ENCODE results near the gene MYH6.
A peak's percentile ranks its signal among the peaks of the same experiment; 100 is the strongest.
"Not testable (repeated sequence)": the region's sequence is repeated elsewhere in the genome, so short reads cannot be mapped to it uniquely, and the experiment has no call there.

Gene MYH6

DNA sequence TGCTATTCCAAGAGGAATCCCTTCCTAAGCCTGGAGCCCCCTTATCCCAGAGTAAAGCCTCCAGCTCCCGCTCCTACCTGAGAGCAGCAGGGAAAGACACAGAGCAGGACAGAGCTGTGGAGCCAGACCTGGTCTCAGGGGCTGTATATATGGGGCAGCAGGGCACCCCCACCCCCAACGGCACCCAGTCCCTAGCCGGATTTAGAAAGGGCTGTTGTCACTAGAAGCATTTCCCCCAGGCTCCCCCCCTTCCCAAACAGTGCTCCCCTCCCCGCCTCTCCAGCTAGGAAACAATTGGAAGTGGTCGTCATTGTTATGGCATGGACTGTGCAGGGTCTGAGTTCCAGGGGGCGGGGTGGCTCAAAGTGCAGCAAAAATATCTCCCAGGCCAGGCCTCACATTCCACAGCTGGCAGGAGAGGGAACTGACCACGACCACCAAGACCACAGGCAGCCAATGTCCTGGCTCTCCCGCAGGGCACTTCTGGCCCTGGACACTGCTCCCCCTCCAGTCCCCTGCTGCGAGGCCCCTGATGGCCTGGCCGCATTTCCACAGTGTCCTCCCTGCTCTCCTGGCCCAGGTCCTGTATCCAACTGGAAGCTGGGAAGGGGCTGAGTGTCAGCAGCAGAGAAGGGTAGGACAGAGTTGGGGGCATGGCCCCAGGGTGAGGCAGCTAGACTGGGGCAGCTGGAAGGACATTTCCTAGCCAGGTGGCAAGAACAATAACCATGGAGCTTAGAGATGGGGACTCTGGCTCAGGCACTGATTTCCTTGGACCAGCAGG lies 27.7 kb upstream of the MYH6 start, which contains the start of gene MYH7:
Gene MYH7, minus strand, starts transcription at position 118 of the 784 bp plus-strand sequence. CDS start 1,928 bp downstream, outside the sequence.
- no peak for DNase-seq

DNA sequence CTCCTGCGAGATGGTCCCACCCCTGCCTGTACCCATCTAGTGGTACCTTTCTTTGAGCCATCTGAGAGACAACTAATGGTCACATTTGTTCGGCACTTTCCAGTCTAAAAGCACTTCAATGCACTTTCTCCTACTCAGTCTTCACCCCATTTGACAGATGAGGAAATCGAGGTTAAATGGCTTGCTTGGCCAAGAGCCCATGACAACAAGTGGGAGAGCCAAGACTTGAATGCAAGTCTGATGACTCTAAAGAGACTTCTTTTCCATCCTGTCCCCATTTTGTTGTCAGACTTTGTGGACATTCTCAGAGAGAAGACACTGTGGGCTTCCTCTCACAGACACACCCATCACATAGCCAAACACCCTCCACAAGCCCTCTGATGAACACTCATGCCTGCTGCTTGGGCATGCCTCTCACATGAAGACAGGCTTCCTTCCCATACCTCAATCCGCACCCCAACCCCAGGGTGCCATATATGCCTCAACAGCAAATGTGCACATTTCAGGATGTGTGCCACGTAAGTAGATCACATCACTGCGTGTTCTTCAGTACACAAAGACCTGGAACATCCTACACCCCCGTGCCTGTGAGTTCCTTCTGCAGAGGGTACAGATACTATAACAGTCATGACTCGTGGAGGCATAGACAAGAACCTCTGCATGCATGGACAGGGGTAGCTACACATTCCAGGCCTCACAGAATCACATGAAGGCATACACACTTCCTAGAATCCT lies 26.6 kb upstream of the MYH6 start:
- no peak for DNase-seq

DNA sequence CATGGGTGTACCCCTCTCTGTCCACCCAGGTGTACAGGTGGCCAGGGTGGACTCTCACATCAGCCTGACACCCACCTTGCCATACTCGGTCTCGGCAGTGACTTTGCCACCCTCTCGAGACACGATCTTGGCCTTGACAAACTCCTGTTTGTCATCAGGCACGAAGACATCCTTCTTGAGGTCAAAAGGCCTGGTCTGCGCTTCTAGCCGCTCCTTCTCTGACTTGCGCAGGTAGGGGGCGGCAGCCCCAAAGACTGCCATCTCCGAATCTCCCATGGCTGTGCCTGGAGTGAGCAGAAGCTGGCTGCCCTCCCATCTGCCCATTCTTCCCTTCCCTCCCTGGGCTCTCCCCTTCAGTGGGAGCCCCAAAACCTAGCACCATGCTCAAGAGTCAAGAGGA lies 25.4 kb upstream of the MYH6 start:
- no peak for DNase-seq

DNA sequence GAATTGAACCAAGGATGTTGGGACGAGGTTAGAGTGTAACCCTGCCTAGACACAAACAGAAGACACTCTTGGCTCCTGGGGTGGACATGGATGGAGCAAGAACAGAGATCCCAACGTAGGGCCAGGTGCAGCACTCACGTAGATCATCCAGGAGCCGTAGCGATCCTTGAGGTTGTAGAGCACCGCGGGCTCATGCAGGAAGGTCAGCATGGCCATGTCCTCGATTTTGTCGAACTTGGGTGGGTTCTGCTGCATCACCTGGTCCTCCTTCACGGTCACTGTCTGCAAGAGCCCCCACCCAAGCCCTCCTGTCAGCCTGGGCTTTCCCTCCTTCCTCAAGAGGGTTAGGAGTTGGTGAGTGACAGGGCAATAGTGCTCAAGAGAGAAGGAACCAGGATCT lies 24.9 kb upstream of the MYH6 start:
- no peak for DNase-seq

DNA sequence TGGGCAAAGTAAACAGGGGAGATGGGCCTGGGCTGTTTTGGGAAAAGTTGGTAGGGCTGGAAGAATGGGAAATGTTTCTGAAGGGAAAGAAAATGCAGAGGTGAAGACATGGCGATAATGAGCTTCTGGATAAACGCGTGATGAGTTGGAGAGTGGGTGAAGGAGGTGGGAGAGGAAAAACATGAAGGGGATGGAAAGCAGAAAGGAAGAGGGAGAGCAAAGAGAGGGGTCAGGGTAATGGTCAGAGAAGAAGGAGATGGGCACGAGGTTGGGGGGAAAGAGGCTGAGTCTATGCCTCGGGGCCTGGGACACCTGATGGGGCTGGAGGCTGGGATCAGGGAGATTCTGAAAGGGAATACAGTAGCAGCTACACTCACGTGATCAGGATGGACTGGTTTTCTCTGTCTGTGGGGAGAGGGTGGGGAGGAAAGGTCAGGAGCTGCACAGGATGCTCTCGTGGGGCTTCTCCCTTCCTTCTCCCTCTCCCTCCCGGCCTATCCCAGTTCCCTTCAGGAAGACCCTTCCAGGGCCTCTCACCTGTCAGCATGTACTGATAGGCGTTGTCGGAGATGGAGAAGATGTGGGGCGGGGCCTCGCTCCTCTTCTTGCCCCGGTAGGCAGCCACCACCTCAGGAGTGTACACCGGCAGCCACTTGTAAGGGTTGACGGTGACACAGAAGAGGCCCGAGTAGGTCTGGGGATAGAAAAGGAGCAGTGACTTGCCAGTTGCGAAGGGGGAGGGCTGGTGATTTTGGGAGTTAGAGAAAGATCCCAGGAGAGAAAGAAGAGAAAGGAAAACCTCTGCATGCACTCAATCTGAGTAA lies 24.2 kb upstream of the MYH6 start:
- no peak for DNase-seq

DNA sequence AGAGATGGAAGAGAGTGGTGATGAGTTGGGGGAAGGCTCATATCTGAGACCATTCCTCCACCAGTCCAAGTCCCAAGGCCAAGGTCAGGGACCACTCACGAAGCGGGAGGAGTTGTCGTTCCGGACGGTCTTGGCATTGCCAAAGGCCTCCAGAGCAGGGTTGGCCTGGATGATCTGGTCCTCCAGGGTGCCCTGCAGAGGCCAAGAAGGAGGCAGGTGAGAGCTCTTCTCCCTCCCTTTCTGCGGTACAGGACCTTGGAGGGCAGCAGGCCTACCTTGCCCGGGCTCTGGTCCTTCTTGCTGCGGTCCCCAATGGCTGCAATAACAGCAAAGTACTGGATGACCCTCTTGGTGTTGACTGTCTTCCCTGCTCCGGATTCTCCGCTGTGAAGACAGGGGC lies 23.4 kb upstream of the MYH6 start:
- no peak for DNase-seq

DNA sequence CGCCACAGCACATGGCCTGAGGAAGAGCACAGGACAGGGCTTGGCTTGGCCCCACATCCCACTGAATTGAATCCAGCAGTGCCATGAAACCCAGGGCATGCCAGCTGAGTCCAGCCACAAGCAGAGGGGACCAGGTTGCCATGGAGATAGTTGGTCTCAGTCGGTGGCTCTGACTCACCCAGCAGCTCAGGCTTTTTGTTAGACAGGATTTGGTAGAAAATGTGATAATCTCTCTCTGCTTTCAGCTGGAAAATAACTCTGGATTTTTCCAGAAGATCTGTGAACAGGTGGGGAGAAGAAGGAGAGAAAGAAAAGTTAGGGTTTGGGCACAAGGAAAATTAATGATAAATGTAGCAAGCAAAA lies 22.6 kb upstream of the MYH6 start:
- DNase-seq: no peak

DNA sequence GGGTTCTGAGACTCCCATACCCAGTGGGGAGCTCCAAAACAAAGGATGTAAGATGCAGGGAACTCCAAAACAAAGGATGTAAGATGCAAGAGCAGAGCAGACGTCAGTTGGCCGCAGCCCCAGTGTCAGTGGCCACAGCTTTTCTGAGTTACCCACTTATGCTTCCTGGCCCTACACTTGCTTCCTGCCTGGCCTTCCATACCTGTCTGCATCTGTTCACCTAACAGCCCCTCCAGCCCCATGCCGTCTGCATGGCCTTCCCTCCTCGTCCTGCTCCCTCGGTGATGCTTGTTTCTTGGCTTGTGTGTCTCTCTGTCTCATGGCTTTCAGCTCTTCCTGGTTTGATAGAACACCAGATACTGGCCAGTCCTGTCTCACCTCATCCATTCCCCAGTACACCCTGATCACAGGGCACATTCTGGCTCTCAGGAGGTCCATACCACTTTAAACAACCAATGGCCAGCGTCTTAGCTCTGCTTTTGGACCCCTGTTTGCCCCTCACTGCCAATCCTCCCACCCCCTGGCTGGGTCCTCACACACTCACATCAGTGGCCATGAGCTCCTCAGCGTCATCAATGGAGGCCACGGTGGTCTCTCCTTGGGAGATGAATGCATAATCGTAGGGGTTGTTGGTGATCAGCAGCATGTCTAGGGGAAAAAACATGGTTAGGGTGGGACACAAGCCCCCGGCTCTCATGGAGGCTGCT lies 22.1 kb upstream of the MYH6 start:
- DNase-seq: no peak

DNA sequence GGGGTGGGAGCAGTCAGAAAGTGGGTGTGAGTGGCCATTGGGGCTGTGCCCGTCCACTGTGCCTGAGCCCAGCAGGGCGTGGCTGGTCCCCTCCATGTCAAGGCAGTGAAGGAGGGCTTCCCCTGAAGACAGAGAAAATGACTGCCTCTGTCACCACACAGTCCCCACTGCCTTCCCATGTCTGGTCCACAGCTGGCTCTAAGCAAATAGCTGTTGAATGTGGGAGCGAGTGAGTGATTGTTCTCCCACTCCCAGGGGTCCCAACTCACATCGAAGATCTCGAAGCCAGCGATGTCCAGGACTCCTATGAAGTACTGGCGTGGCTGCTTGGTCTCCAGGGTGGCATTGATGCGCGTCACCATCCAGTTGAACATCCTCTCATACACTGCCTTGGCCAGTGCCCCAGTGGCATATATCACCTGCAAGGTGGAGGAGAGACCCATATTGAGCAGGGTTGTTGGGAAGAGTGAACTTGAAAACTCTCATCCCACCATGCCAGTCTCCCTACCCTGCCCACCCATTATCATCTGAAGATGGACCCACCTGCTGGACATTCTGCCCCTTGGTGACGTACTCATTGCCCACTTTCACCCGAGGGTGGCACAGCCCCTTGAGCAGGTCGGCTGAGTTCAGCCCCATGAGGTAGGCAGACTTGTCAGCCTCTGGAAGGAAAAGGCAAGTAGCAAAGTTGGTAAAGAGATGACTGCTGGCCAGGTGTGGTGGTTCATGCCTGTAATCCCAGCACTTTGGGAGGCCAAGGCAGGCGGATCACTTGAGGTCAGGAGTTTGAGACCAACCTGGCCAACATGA lies 20.8 kb upstream of the MYH6 start:
- no peak for DNase-seq

DNA sequence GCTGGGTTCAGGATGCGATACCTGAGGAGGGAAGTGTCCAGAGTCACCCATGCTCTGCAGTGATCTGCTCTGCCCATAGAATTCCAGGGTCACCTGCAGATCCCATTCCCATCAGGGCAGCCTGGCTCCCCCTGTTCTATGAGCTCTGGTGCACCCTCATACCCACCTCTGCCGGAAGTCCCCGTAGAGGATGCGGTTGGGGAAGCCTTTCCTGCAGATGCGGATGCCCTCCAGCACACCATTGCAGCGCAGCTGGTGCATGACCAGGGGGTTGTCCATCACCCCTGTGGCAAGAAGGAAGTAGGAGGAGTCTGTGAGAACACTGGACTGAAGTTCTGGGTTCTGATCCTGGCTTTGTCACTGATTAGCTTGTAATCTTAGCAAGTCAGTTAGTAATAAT lies 17.7 kb upstream of the MYH6 start:
- DNase-seq: not testable (repeated sequence)

DNA sequence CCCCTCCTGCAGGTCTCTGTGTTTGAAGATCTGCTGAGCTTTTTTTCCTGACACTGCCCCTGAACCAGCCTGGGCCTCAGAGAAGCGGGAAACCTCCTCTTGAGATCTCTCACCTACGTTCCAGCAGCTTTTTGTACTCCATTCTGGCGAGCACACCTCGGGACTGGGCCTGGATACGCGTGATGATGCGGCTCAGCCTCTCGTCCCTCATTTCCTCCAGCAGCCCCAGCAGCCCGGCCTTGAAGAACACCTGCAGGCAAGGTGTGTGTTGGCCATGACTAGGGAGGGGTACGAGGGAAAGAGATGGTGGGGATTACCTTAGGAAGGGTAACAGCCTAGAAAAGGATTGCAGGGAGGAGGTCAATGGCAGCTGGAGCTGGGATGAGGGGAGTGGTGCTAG lies 17.1 kb upstream of the MYH6 start:
- DNase-seq: no peak

DNA sequence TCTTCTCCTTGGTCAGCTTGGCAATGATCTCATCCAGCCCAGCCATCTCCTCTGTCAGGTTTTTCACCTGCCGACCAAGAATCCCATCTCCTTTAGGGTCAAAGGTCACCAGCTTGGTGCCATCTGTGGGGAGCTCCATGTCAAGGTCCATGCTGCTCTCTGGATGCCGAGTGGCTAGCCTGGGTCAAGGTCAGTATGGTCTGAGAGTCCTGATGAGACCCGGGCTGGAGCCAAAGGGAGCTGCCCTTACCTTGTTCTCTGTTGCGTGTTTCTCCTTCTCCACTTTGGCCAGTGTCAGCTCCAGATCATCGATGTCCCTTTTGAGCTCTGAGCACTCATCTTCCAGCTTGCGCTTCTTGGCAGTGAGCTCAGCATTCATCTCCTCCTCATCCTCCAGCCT lies 15.6 kb upstream of the MYH6 start:
- DNase-seq: no peak

DNA sequence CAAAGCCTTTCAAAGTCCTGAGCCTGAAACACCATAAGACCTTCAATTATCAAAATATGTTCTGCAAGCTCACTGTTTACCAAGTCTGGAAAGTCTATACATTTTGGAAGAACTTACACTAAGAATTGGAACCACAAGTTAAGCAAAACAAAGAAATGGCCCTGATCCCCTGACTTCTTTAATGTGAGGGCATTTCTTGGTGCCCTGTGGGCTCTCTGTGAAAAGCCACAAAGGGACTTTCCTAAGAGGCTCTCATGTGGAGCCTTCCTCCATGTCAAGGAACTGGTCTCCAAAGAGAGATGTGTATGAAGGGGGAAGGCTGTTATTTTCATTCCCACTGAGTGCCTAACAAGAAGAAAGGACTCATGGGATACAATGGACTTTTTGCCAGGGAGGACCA lies 13.5 kb upstream of the MYH6 start:
- DNase-seq: peak in 1 of 5 donors; percentile 68

DNA sequence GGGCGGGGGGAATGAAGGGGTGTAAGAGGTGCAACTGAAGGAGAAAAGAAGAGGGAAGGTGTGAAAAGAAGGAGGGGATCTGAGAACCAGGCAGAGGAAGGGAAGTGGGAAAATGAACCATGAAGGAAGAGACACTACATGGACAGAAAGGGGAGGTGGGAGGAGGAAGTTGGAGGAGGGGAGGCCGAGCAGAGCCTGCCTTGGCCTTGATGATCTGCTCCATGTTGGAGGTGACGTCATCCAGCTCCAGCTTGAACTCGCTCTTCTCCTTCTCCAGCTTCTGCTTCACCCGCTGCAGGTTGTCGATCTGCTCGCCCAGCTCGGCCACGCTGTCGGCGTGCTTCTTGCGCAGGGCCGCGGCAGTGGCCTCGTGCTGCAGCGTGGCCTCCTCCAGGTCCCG lies 11.6 kb upstream of the MYH6 start:
- not testable (repeated sequence) for DNase-seq

DNA sequence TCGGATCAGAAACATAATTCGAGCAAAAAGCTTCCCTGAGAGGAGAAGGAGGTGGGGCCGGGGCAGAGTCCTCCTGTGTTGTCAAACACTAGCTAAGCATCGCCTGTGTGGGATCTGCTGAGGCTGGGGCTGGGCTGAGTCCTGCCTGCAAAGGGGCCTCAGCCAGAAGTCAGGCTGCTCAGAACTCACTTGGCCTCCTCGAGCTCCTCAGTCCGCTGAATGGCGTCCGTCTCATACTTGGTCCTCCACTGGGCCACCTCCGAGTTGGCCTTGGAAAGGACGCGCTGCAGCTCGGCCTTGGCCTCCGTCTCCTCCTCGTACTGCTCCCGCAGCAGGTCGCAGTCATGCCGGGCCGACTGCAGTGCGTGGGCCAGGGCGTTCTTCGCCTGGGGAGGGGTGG lies 9.9 kb upstream of the MYH6 start:
- DNase-seq: no peak

DNA sequence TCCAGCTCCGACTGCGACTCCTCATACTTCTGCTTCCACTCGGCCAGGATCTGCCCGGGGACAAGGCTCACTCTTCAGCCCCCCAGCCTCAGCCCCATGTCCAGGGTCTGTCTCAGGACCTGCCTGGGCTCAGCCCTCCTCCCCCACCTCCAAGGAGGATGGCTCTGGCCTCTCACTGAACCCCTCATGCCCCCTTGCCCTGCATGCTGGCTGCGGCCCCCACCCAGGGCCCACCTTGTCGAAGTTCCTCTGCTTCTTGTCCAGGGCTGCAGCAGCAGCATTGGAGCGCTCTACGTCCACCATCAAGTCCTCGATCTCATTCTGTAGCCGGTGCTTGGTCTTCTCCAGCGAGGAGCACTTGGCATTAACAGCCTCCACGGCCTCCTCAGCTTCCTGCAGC lies 9.2 kb upstream of the MYH6 start:
- not testable (repeated sequence) for DNase-seq

DNA sequence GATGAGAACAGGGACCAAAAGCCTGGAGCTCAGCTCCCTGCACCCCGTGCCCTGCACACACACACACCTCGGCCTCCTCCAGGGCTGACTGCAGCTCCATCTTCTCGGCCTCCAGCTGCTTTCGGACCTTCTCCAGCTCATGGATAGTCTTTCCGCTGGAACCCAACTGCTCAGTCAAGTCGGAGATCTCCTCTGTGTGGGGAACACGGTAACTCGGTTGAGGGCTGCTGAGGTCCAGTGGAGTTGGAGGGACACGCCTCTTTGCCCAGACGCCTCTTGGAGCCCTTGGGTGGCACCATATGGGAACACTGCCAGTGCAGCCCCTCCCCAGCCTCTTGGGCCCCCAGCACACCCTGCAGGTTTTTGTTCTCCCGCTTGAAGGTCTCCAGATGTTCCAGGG lies 8.7 kb upstream of the MYH6 start:
- DNase-seq: no peak

DNA sequence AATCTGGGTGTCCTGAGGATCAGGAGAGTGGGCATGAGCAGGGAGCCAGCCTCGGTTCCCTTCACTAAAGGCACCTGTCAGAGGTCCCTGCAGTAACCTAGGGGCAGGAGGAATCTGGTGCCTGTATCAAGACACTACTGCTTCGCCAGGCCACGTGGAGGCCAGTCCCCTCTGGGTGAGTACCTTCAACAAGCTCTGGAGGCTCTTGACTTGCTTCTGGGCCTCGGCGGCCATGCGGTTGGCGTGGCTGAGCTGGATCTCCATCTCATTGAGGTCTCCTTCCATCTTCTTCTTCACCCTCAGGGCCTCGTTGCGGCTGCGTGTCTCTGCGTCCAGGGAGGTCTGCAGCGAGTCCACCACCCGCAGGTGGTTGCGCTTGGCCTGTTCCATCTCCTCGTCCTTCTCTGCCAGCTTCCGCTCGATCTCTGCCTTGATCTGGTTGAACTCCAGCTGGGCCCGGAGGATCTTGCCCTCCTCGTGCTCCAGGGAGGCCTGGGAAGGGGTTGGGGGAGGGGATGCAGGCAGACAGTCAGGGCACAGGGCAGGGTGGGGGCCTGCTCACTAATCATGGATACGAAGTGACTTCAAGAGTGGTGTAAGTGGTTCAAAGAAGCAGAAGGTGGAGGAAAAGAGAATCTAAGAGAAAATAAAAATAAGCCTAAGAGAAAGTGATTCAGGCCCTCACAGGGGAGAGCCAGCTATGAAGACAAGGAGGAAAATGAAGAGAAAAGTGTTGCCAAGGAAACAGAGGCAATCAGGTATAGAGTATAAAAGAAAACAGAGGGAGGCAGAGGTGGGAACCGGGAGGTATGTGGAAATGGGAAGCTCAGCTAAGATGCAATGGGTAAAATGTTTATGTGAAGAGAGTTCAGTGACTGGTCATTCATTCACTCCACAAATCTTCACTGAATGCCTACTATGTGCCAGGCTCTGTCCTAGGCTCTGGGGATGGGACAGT lies 8.0 kb upstream of the MYH6 start:
- no peak for DNase-seq

DNA sequence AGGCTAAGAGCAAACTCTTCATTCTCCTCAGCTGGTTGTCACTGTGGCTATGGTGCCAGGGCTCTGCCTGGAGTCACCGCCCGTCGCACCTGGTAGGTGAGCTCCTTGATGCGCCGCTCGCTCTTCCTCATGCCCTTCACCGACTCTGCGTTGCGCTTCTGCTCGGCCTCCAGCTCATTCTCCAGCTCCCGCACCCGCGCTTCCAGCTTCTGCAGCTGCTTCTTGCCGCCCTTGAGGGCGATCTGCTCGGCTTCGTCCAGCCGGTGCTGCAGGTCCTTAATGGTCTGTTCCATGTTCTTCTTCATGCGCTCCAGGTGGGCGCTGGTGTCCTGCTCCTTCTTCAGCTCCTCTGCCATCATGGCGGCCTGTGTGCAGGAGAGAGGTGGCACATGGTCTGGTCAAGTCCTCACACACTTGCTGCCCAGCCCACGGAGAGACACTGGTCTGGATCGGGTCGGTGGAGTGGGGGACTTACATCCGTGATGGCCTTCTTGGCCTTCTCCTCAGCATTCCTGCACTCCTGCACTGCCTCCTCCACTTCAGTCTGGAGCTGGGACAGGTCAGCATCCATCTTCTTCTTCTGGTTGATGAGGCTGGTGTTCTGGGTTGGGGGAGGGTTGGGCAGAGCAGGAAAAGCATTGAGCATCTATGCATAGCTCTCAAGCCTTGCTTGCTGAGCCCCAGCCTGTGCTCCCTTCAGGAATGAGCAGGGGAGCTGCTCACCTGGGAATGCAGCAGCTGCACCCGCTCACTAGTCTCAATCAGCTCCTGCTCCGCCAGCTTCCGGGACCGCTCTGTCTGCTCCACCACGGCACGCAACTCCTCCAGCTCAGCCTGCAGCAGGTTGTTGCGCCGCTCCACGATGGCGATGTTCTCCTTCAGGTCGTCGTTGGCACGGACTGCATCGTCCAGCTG lies 7.1 kb upstream of the MYH6 start:
- DNase-seq: no peak

DNA sequence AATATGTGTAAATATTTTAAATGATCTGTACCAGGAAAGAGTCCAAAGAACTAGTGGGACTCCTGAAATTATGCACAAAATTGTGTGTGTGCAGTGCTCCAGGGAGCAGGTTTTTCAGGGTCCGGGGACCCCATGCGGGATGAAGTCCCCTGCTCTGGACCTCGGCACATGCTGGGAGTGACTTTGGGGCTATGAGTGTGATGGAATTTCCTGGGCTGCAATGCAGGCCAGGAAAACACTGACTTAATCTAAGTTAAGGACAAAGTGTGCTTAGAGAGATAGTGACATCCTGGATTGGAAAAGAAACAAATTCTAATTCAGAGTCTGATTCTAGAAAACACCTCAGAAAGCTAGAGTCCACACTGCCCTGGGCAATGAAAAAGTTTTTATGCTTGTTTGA lies 6.2 kb upstream of the MYH6 start:
- no peak for DNase-seq

Data from T-helper 1 cell (primary cell).